Naive B cell (primary cell): ENCODE results near the gene DDX10. TPM values are rescaled to one million over a fixed set of nuclear protein-coding genes. Genes with fewer than 3 reads are reported as not detected.
A peak's percentile ranks its signal among the peaks of the same experiment; 100 is the strongest.
"Not testable (repeated sequence)": the region's sequence is repeated elsewhere in the genome, so short reads cannot be mapped to it uniquely, and the experiment has no call there.

ENCODE experiments used
- ATAC-seq, 2 donors: fragments of 150-1000 bp; cut with Tn5 transposase; 2 replicates each; pipeline ENCODE4 v1.10.0; 2021; ENCODE audit warnings: low read depth in 2 of 2, mild to moderate bottlenecking in 2 of 2, moderate library complexity in 2 of 2
- DNase-seq: peaks from one replicate; pipeline ENCODE4 v3.0.0; 2022
- H3K27ac Mint-ChIP-seq, 6 donors: one replicate each; pipeline ENCODE4 v1.8.0; 2020 to 2022; ENCODE audit warnings: mild to moderate bottlenecking in 6 of 6, mixed read lengths in 6 of 6, moderate library complexity in 5 of 6, inconsistent platforms in 2 of 6
- H3K27me3 Mint-ChIP-seq, 3 donors: one replicate each; pipeline ENCODE4 v1.8.0; 2021 to 2022; ENCODE audit warnings: mixed read lengths in 3 of 3, mild to moderate bottlenecking in 1 of 3
- H3K36me3 Mint-ChIP-seq, 2 donors: one replicate each; pipeline ENCODE4 v1.8.0; 2020 to 2022; ENCODE audit warnings: mixed read lengths in 2 of 2, inconsistent platforms in 1 of 2, mild to moderate bottlenecking in 1 of 2
- H3K4me1 Mint-ChIP-seq, 3 donors: one replicate each; pipeline ENCODE4 v1.8.0; 2020 to 2022; ENCODE audit warnings: mixed read lengths in 3 of 3, inconsistent platforms in 1 of 3, mild to moderate bottlenecking in 1 of 3, moderate library complexity in 1 of 3
- H3K4me3 Mint-ChIP-seq, 8 donors: one replicate each; pipeline ENCODE4 v1.8.0; 2020 to 2022; ENCODE audit warnings: mild to moderate bottlenecking in 8 of 8, mixed read lengths in 8 of 8, moderate library complexity in 8 of 8, inconsistent platforms in 2 of 8
- H3K9me3 Mint-ChIP-seq, 7 donors: one replicate each; pipeline ENCODE4 v1.8.0; 2020 to 2022; ENCODE audit warnings: mixed read lengths in 7 of 7, mild to moderate bottlenecking in 5 of 7, inconsistent platforms in 2 of 7, moderate library complexity in 1 of 7
- polyA plus RNA-seq, 6 donors: library from polyadenylated mRNA; unstranded; fragments of 300-500 nt; fragmentation: Illumina TruSeq; gene quantifications; one replicate each; pipeline ENCODE4 v1.2.3, GENCODE V29; 2021; ENCODE audit warnings: low read depth in 6 of 6

Gene DDX10
- polyA plus RNA-seq, 6 donors from 2014 or later: 14.0 to 24.2 (median 18.9) TPM

DNA sequence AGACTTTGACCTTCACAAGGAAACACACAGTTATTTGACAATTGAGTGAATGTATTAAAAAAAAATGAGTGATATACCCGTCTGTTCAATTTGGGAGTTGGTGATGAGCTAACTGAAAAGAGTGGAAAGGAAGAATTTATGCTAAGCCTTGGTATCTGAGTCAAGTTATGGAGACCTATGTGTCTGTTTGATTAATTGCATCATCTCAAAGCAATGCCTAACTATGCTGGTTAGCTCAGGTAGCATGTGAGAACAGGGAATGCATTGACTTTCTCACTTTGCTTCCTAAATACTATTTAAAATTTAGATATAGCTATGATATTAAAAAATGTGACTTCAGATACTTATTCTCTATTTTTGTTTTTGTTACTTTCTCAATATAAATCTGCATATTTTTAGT, 110.5 kb downstream of the DDX10 start:
- DNase-seq (no peak), ATAC-seq (no peak)
- Mint-ChIP-seq H3K27ac (no peak overlapping the region), H3K4me3 (no peak overlapping the region), H3K9me3 (peaks cover 0 to 13% (median 9%) of the 10 kb centered on the region in 7 donors), H3K27me3 (no peaks in the 10 kb centered on the region), H3K36me3 (peaks cover 18 to 27% of the 10 kb centered on the region in 2 donors), H3K4me1 (peaks cover 13 to 22% (median 20%) of the 10 kb centered on the region in 3 donors)

- not testable (repeated sequence) for ATAC-seq, H3K27ac Mint-ChIP-seq, H3K27me3 Mint-ChIP-seq, DNase-seq, H3K4me3 Mint-ChIP-seq
- Mint-ChIP-seq H3K9me3 (peaks cover 0 to 14% (median 10%) of the 10 kb centered on the region in 7 donors), H3K36me3 (peaks cover 15 to 23% of the 10 kb centered on the region in 2 donors), H3K4me1 (peaks cover 12 to 30% (median 12%) of the 10 kb centered on the region in 3 donors)
These were observed 114.3 kb downstream of the DDX10 start for GRCh38 chr11:108779147-108779546.

DNA sequence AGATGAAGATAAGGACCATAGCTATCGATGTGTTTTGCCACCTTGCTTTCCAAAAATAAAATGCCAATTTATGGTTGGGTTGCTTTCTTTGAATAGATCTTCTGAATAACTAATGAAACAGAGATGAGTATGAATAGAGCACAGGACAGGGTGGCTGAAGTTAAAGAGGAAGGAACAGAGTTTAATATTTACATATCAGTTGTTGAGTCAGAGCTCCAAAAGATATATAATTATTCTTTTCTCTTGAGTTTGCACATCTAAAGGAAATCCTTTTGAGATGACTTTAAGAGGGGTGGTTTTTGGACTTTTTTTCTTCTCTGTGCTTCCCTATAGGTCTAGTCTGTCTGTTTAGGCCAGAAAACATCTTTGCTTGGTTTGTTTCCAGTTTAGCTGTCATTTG, 115.2 kb downstream of the DDX10 start:
- Mint-ChIP-seq H3K27me3 (no peaks in the 10 kb centered on the region), H3K27ac (peak overlapping the region in 1 of 6 donors; percentile 6), H3K4me1 (peaks cover 15 to 37% (median 16%) of the 10 kb centered on the region in 3 donors), H3K36me3 (peaks cover 15 to 26% of the 10 kb centered on the region in 2 donors), H3K4me3 (peak overlapping the region in 1 of 8 donors; percentile 48), H3K9me3 (peaks cover 0 to 15% (median 10%) of the 10 kb centered on the region in 7 donors)
- ATAC-seq (no peak), DNase-seq (no peak)

DNA sequence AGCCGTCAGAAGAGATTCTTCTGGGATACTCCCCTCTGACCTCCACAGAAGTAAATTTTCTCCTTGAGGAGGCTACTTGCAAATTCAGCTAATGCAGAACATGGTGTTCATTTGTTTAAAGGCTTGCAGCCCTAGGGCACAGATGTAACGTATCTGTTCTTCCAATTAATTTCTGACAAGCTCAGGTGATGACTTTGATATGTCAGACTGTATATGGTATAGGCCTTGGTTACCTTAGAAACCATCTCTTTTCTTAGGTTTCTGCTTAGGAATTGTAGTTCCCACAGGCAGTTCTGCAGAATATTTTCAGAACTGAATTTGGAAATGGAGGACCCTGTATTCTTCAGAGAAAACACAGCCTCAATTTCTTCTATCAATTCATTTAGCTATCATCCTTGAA, 117.1 kb downstream of the DDX10 start:
- ATAC-seq: no peak
- no peak for DNase-seq
- Mint-ChIP-seq H3K9me3 (peaks cover 0 to 15% (median 9%) of the 10 kb centered on the region in 7 donors), H3K4me3 (no peak overlapping the region), H3K4me1 (peaks cover 25 to 54% (median 31%) of the 10 kb centered on the region in 3 donors), H3K27me3 (no peaks in the 10 kb centered on the region), H3K36me3 (peaks cover 11 to 25% of the 10 kb centered on the region in 2 donors), H3K27ac (no peak overlapping the region)

- H3K36me3 Mint-ChIP-seq: peaks cover 0 to 15% of the 10 kb centered on the region in 2 donors
- DNase-seq: no peak
- peaks cover 34 to 64% (median 45%) of the 10 kb centered on the region in 3 donors for H3K4me1 Mint-ChIP-seq
- peaks cover 0 to 4% (median 0%) of the 10 kb centered on the region in 7 donors for H3K9me3 Mint-ChIP-seq
- H3K27me3 Mint-ChIP-seq: no peaks in the 10 kb centered on the region
- no peak overlapping the region for H3K4me3 Mint-ChIP-seq
- no peak overlapping the region for H3K27ac Mint-ChIP-seq
- ATAC-seq: no peak
These were observed 121.6 kb downstream of the DDX10 start for GRCh38 chr11:108786281-108786990.

DNA sequence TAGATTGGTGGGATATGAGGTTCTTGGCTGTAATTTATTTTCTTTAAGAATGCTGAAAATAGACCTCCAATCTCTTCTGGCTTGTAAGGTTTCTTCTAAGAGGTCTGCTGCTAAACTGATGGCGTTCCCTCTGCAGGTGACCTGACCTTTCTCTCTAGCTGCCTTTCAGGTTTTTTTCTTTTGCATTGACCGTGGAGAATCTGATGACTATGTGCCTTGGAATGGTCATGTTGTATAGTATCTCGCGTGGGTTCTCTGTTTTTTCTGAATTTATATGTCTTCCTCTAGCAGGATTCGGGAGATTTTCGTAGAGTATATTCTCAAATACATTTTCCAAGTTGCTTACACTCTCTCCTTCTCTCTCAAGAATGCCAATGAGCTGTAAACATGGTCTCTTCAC, 122.2 kb downstream of the DDX10 start:
- ATAC-seq: no peak
- Mint-ChIP-seq H3K27me3 (no peaks in the 10 kb centered on the region), H3K9me3 (peaks cover 0 to 4% (median 0%) of the 10 kb centered on the region in 7 donors), H3K4me3 (no peak overlapping the region), H3K4me1 (peaks cover 34 to 64% (median 44%) of the 10 kb centered on the region in 3 donors), H3K36me3 (peaks cover 0 to 15% of the 10 kb centered on the region in 2 donors), H3K27ac (no peak overlapping the region)
- DNase-seq: no peak

GRCh38 chr11:108788565-108789199, 123.8 kb downstream of the DDX10 start:
- Mint-ChIP-seq H3K27ac (no peak overlapping the region), H3K36me3 (peaks cover 0 to 10% of the 10 kb centered on the region in 2 donors), H3K4me1 (peaks cover 30 to 65% (median 44%) of the 10 kb centered on the region in 3 donors), H3K27me3 (no peaks in the 10 kb centered on the region), H3K9me3 (peaks cover 0 to 4% (median 0%) of the 10 kb centered on the region in 7 donors), H3K4me3 (peak overlapping the region in 1 of 8 donors; percentile 54)
- no peak for ATAC-seq
- DNase-seq: no peak

- H3K27ac Mint-ChIP-seq: peak overlapping the region in 1 of 6 donors; percentile 32
These were observed 125.8 kb downstream of the DDX10 start for GRCh38 chr11:108790501-108791299.

GRCh38 chr11:108793138-108793537, 128.3 kb downstream of the DDX10 start:
- Mint-ChIP-seq H3K27me3 (no peaks in the 10 kb centered on the region), H3K9me3 (no peaks in the 10 kb centered on the region), H3K4me1 (peaks cover 24 to 42% (median 40%) of the 10 kb centered on the region in 3 donors), H3K36me3 (peaks cover 0 to 7% of the 10 kb centered on the region in 2 donors), H3K27ac (no peak overlapping the region), H3K4me3 (no peak overlapping the region)
- no peak for DNase-seq
- ATAC-seq: no peak

More at GRCh38 chr11:108790501-108791299, 125.8 kb downstream of the DDX10 start:
- DNase-seq (no peak), ATAC-seq (no peak)
- Mint-ChIP-seq H3K4me1 (peaks cover 24 to 50% (median 34%) of the 10 kb centered on the region in 3 donors), H3K4me3 (no peak overlapping the region), H3K27me3 (no peaks in the 10 kb centered on the region), H3K9me3 (no peaks in the 10 kb centered on the region), H3K36me3 (peaks cover 0 to 1% of the 10 kb centered on the region in 2 donors)

- H3K4me1 Mint-ChIP-seq: peaks cover 24 to 42% (median 40%) of the 10 kb centered on the region in 3 donors
- DNase-seq: no peak
- H3K4me3 Mint-ChIP-seq: no peak overlapping the region
- no peak overlapping the region for H3K27ac Mint-ChIP-seq
- H3K36me3 Mint-ChIP-seq: peaks cover 0 to 7% of the 10 kb centered on the region in 2 donors
- no peaks in the 10 kb centered on the region for H3K27me3 Mint-ChIP-seq
- H3K9me3 Mint-ChIP-seq: peaks cover 0 to 2% (median 0%) of the 10 kb centered on the region in 7 donors
- ATAC-seq: no peak
These were observed 128.7 kb downstream of the DDX10 start for GRCh38 chr11:108793611-108794010.

DNA sequence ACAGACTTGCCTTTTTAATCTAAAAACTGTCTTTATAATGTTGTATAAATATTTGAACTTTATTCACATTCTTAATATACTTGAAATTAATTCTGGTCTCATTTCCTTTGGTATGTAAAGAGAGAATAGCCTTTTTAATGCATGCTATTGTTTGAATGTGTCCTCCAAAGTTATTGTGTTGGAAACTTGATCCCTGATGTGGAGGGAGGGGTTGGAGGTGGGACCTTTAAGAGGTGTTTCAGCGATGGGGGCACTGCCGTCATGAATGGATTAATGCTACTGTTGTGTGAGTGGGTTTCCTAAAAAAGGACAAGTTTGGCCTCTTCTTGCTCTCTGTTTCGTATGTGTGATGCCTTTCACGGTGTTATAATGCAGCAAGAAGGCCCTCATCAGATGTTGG, 131.7 kb downstream of the DDX10 start:
- peaks cover 0 to 7% of the 10 kb centered on the region in 2 donors for H3K36me3 Mint-ChIP-seq
- DNase-seq (no peak), ATAC-seq (no peak)
- H3K27ac Mint-ChIP-seq: peak overlapping the region in 2 of 6 donors; percentile 50 to 76
- peaks cover 0 to 2% (median 0%) of the 10 kb centered on the region in 7 donors for H3K9me3 Mint-ChIP-seq
- no peaks in the 10 kb centered on the region for H3K27me3 Mint-ChIP-seq
- H3K4me1 Mint-ChIP-seq: peaks cover 25 to 35% (median 31%) of the 10 kb centered on the region in 3 donors
- no peak overlapping the region for H3K4me3 Mint-ChIP-seq

DNA sequence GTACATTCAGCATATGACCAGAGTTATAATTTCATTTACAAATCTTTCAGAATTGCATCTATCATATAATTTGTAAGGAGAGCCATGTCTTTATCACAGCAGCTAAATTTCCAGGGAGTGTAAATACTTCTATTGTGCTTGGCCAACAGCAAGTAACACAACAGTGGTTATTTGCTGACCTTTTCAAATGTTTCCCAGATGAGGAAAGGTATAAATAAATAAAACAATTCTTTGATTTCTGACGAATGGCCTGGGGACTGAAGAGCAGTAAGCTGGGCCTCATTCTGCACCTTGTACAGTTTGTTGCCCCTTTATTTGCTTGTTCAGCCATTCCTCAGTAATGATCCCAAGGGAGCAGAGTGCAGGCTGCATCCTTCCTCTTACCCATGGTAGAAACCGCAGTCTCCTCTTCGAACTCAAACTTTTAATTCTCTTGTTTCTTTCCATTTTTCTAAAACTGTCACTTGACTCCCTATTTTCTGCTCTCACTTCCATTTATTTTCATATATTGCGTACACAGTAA, 132.8 kb downstream of the DDX10 start:
- H3K4me3 Mint-ChIP-seq: peak overlapping the region in 4 of 8 donors; percentile 0 to 30 (median 10)
- ATAC-seq: no peak
- H3K27ac Mint-ChIP-seq: peak overlapping the region in 3 of 6 donors; percentile 15 to 33 (median 23)

DNA sequence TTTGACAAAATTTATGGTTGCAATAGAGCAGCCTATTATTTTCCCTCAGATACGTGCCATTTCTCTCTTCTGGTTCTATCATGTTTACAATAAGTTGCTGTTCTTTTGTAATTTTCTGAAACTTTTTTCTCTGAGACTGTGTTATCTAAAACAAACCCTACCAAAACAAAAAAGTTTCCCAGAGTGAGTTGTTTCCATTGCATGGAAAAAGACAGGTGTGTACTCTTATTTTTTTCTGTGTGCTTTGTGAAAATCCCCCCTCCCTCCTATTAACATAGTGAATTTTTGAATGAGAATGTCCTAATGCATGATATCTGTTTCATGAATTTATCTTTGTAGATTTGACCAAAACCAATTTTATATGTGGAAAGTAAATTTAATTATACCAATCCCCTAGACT, 137.6 kb downstream of the DDX10 start:
- Mint-ChIP-seq H3K4me1 (peaks cover 21 to 25% (median 24%) of the 10 kb centered on the region in 3 donors), H3K9me3 (peaks cover 0 to 2% (median 0%) of the 10 kb centered on the region in 7 donors), H3K27ac (no peak overlapping the region), H3K4me3 (no peak overlapping the region), H3K27me3 (no peaks in the 10 kb centered on the region), H3K36me3 (peaks cover 0 to 11% of the 10 kb centered on the region in 2 donors)
- ATAC-seq (no peak), DNase-seq (no peak)

More for the DNA sequence above, 132.8 kb downstream of the DDX10 start:
- peaks cover 0 to 7% of the 10 kb centered on the region in 2 donors for H3K36me3 Mint-ChIP-seq
- peaks cover 25 to 35% (median 31%) of the 10 kb centered on the region in 3 donors for H3K4me1 Mint-ChIP-seq
- no peak for DNase-seq
- no peaks in the 10 kb centered on the region for H3K27me3 Mint-ChIP-seq
- H3K9me3 Mint-ChIP-seq: peaks cover 0 to 2% (median 0%) of the 10 kb centered on the region in 7 donors
